ENCODE measurements around the gene ZNF211. TPM values are rescaled to one million over a fixed set of nuclear protein-coding genes. Genes with fewer than 3 reads are reported as not detected.
A peak's percentile ranks its signal among the peaks of the same experiment; 100 is the strongest.

The ZNF211 gene
- 1 to 10 TPM; 1.7 to 5.4 (median 3.9) TPM for total RNA-seq
- long read RNA-seq = 0 reads

DNA sequence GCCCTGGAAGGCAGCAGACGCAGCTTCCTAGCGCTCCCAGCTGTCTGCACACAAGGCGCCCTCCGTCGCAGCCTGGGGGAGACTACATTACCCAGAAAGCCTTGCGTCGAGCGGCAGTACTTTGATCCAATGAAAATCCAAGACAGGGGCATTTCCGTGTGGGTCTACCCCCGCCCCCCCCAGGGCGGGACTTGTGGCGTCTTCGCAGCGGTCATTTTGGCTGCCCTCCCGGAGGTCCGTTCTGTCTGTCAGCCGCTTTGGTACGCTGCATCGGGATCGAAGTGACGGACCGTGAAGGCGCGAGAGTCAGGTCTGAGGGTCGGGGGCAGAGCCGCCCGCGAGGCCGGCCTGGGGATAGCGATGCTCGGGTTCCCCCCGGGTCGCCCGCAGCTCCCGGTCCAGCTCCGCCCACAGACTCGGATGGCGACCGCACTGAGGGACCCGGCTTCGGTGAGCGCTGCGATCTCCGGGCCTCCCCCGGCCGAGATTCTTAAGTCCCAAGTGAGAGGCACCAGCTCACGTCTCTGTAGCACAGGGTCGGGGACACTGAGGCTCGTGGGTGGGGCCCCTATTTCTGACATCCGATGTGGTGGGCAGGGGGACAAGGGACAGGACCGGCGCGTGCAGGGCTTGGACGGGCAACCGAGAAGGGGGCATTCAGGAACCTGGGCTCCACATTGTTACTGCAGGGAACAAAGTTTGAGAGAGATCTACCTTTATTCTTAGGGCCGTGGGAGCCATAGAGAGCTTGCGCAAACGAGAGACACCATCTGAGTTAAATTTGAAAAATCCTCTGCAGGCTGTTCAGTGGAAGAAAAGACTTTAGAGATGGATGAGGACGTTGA lies at the start of gene ZNF211:
ZNF211 (plus strand) TSS at position 182 of the 845 bp plus-strand sequence; CDS start at position 361, 179 bp downstream.
- intact Hi-C loops (cut with DNase I) = no loop called here
- H3K9me3 ChIP-seq = peaks cover 0 to 17% (median 2%) of the 10 kb centered on the region in 4 donors
- 11% methylated on average over 8 of the region's 59 CpGs for WGBS (ENCODE audit: insufficient coverage, low coverage, low lambda C conversion rate, missing lambda C conversion rate)

DNA sequence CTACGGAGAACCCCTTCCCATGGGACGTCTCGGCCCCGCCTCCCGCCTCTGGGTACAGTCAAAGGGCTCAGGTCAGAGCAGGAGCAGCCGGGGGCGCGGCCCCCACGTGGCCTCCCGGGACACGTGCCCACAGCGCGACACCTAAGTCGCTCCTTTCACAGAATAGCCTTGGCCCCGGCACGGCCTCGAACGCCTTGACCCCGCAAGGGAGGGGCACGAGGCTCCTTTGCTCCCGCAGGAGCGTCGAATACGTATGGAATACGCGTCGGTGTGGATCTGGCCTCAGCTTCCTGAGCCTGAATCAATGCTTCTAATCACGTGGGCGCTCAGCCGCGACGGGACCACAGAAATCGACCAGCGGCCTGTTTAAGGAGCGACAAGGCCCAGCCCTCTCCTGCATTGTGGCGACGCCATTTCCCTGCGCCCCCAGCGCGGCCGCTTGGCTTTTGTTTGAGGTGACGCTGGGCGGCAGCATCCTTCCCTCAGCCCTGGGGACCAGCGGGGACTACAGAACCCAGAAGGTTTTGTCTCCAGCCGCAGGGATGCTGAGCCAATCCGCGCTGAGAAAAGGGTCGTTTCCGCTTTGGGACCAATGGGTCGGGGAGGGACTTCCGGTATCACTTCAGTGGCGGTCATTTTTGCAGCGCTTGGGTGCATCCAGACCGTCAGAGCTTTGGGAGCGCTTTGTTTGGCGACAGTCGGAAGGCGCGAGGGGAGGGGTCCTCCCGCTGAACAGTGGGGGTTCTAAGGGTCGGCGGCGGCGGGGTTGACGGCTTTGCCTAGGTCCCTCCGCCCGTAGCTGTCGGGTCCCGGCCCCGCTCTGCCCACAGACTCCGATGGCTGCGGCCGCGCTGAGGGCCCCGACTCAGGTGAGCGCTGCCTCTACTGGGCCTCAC lies 49.2 kb upstream of the ZNF211 start, which contains the start of gene ZIK1:
ZIK1 (plus strand) TSS at position 625 of the 896 bp plus-strand sequence; CDS start at position 837, 212 bp downstream.
- peak within 1 kb of the TSS; percentile 38 to 55 (median 48) for H3K4me3 ChIP-seq
- no peak within 1 kb of the TSS for H3K27ac ChIP-seq
- H3K36me3 ChIP-seq = no peaks in the 10 kb centered on the region
- H3K27me3 ChIP-seq = no peaks in the 10 kb centered on the region
- 2% methylated on average over 22 of the region's 76 CpGs for WGBS (ENCODE audit: insufficient coverage, low coverage, low lambda C conversion rate, missing lambda C conversion rate)
- peaks cover 0 to 3% (median 0%) of the 10 kb centered on the region in 4 donors for H3K9me3 ChIP-seq
- TF ChIP-seq POLR2A (IDR thresholded peaks at IDR 0.05) = no peak
- TF ChIP-seq, protein P1, sequence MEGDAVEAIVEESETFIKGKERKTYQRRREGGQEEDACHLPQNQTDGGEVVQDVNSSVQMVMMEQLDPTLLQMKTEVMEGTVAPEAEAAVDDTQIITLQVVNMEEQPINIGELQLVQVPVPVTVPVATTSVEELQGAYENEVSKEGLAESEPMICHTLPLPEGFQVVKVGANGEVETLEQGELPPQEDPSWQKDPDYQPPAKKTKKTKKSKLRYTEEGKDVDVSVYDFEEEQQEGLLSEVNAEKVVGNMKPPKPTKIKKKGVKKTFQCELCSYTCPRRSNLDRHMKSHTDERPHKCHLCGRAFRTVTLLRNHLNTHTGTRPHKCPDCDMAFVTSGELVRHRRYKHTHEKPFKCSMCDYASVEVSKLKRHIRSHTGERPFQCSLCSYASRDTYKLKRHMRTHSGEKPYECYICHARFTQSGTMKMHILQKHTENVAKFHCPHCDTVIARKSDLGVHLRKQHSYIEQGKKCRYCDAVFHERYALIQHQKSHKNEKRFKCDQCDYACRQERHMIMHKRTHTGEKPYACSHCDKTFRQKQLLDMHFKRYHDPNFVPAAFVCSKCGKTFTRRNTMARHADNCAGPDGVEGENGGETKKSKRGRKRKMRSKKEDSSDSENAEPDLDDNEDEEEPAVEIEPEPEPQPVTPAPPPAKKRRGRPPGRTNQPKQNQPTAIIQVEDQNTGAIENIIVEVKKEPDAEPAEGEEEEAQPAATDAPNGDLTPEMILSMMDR (IDR thresholded peaks at IDR 0.05) = no peak
- no peaks in the 10 kb centered on the region for H3K4me1 ChIP-seq
- intact Hi-C loops (cut with DNase I) = no loop called here
- ATAC-seq (peak; percentile 78 to 89 (median 84)), DNase-seq (peak; percentile 71 to 83 (median 78))

More for the DNA sequence above, at the start of gene ZNF211:
- Histone ChIP-seq H3K36me3 (peaks cover 0 to 13% (median 6%) of the 10 kb centered on the region in 4 donors), H3K4me3 (peak within 1 kb of the TSS; percentile 78 to 87 (median 84)), H3K27me3 (no peaks in the 10 kb centered on the region), H3K4me1 (peaks cover 0 to 2% (median 0%) of the 10 kb centered on the region in 4 donors), H3K27ac (peak within 1 kb of the TSS; percentile 25 to 53 (median 47))
- ATAC-seq = peak; percentile 100
- TF ChIP-seq, protein P1 (IDR thresholded peaks at IDR 0.05) = no peak
- TF ChIP-seq POLR2A (IDR thresholded peaks at IDR 0.05) = no peak
- DNase-seq = peak; percentile 88 to 95 (median 94)

GRCh38 chr19:57587529-57587928 lies 45.4 kb upstream of the ZNF211 start:
- WGBS (ENCODE audit: insufficient coverage, low coverage, low lambda C conversion rate, missing lambda C conversion rate) = 100% methylated on average over 1 of the region's 1 CpG
- Histone ChIP-seq H3K36me3 (peaks cover 0 to 8% (median 0%) of the 10 kb centered on the region in 4 donors), H3K4me3 (no peak overlapping the region), H3K27ac (no peak overlapping the region), H3K9me3 (peaks cover 0 to 3% (median 0%) of the 10 kb centered on the region in 4 donors), H3K4me1 (no peaks in the 10 kb centered on the region), H3K27me3 (no peaks in the 10 kb centered on the region)
- intact Hi-C loops (cut with DNase I) = no loop called here
- no peak for DNase-seq
- TF ChIP-seq POLR2A (IDR thresholded peaks at IDR 0.05) = no peak
- TF ChIP-seq, protein P1 (IDR thresholded peaks at IDR 0.05) = no peak
- no peak for ATAC-seq

- ATAC-seq (no peak), DNase-seq (no peak)
- Histone ChIP-seq H3K4me3 (peak overlapping the region; percentile 75 to 91 (median 83)), H3K36me3 (no peaks in the 10 kb centered on the region), H3K9me3 (peaks cover 0 to 5% (median 0%) of the 10 kb centered on the region in 4 donors), H3K4me1 (peaks cover 0 to 5% (median 0%) of the 10 kb centered on the region in 4 donors), H3K27me3 (no peaks in the 10 kb centered on the region), H3K27ac (no peak overlapping the region)
- TF ChIP-seq, protein P1 (IDR thresholded peaks at IDR 0.05) = no peak
- no peak for TF ChIP-seq POLR2A (IDR thresholded peaks at IDR 0.05)
- WGBS (ENCODE audit: insufficient coverage, low coverage, low lambda C conversion rate, missing lambda C conversion rate) = 59% methylated on average over 8 of the region's 8 CpGs
- intact Hi-C loops (cut with DNase I) = no loop called here
These were observed 33.6 kb upstream of the ZNF211 start for GRCh38 chr19:57599377-57599760.
